ENCODE results near the gene CREB5.

CREB5 gene

GRCh38 chr7:28556025-28556424, 143.7 kb downstream of the CREB5 start:
- TF ChIP-seq, protein P1, sequence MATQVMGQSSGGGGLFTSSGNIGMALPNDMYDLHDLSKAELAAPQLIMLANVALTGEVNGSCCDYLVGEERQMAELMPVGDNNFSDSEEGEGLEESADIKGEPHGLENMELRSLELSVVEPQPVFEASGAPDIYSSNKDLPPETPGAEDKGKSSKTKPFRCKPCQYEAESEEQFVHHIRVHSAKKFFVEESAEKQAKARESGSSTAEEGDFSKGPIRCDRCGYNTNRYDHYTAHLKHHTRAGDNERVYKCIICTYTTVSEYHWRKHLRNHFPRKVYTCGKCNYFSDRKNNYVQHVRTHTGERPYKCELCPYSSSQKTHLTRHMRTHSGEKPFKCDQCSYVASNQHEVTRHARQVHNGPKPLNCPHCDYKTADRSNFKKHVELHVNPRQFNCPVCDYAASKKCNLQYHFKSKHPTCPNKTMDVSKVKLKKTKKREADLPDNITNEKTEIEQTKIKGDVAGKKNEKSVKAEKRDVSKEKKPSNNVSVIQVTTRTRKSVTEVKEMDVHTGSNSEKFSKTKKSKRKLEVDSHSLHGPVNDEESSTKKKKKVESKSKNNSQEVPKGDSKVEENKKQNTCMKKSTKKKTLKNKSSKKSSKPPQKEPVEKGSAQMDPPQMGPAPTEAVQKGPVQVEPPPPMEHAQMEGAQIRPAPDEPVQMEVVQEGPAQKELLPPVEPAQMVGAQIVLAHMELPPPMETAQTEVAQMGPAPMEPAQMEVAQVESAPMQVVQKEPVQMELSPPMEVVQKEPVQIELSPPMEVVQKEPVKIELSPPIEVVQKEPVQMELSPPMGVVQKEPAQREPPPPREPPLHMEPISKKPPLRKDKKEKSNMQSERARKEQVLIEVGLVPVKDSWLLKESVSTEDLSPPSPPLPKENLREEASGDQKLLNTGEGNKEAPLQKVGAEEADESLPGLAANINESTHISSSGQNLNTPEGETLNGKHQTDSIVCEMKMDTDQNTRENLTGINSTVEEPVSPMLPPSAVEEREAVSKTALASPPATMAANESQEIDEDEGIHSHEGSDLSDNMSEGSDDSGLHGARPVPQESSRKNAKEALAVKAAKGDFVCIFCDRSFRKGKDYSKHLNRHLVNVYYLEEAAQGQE (IDR thresholded peaks at IDR 0.05; ENCODE audit: insufficient read depth in 1 of 2, low read depth in 2 of 2, low read length in 2 of 2): no peak
- TF ChIP-seq TAF1 (IDR thresholded peaks at IDR 0.05; ENCODE audit: borderline replicate concordance, insufficient read depth, low read length): no peak
- no peak for TF ChIP-seq SIN3A (IDR thresholded peaks at IDR 0.05; ENCODE audit: borderline replicate concordance, insufficient read depth, low read length)
- TF ChIP-seq POLR2AphosphoS5 (IDR thresholded peaks at IDR 0.05; ENCODE audit: low read depth, low read length): no peak
- TF ChIP-seq FOXP2 (optimal IDR thresholded peaks at IDR 0.05; ENCODE audit: borderline replicate concordance, extremely low read depth, extremely low read length, insufficient read depth): no peak

DNA sequence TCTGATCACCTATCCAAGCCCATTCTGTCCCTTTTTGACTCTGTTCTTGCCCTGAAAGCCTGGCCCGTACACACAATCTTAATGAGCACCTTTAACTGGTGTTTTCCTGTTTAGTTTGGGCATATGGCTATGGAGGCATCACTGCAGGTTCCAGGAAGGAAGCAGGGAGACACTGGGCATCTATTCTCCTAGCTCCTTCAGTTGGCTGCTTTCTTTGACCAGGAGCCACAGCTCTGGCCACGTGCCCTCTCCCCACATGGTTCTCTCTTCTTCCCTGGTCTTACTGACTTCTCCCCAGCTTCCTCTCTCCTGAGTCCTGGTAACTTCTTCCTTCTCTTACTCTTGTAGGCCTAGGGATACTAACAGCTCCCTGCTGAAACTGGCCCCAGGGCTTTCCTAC, 144.4 kb downstream of the CREB5 start:
- TF ChIP-seq SIN3A (IDR thresholded peaks at IDR 0.05; ENCODE audit: borderline replicate concordance, insufficient read depth, low read length) (no peak), TAF1 (IDR thresholded peaks at IDR 0.05; ENCODE audit: borderline replicate concordance, insufficient read depth, low read length) (no peak), POLR2AphosphoS5 (IDR thresholded peaks at IDR 0.05; ENCODE audit: low read depth, low read length) (no peak), FOXP2 (optimal IDR thresholded peaks at IDR 0.05; ENCODE audit: borderline replicate concordance, extremely low read depth, extremely low read length, insufficient read depth) (no peak)
- TF ChIP-seq, protein P1 (IDR thresholded peaks at IDR 0.05; ENCODE audit: insufficient read depth in 1 of 2, low read depth in 2 of 2, low read length in 2 of 2): no peak

- TF ChIP-seq FOXP2 (optimal IDR thresholded peaks at IDR 0.05; ENCODE audit: borderline replicate concordance, extremely low read depth, extremely low read length, insufficient read depth): no peak
- TF ChIP-seq, protein P1 (IDR thresholded peaks at IDR 0.05; ENCODE audit: insufficient read depth in 1 of 2, low read depth in 2 of 2, low read length in 2 of 2): no peak
- TF ChIP-seq TAF1 (IDR thresholded peaks at IDR 0.05; ENCODE audit: borderline replicate concordance, insufficient read depth, low read length): no peak
- TF ChIP-seq SIN3A (IDR thresholded peaks at IDR 0.05; ENCODE audit: borderline replicate concordance, insufficient read depth, low read length): no peak
- no peak for TF ChIP-seq POLR2AphosphoS5 (IDR thresholded peaks at IDR 0.05; ENCODE audit: low read depth, low read length)
Observed at GRCh38 chr7:28558236-28558635, 145.9 kb downstream of the CREB5 start.

DNA sequence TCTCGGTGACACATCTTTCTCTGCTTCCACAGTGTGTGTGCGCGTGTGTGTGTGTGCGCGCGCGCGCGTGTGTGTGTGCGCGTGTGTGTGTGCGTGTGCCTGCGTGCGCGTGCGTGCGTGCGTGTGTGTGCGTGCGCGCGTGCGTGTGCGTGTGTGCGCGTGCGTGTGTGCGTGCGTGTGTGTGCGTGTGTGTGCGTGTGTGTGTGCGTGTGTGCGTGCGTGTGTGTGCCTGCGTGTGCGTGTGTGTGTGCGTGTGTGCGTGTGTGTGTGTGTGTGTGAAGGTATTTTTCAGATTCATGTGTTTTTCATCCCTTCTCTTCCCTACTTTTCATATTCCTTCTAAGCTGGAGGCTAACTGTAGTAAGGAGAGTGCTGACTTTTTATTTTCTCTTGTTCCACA, 148.4 kb downstream of the CREB5 start:
- TF ChIP-seq, protein P1 (IDR thresholded peaks at IDR 0.05; ENCODE audit: insufficient read depth in 1 of 2, low read depth in 2 of 2, low read length in 2 of 2): no peak
- TF ChIP-seq POLR2AphosphoS5 (IDR thresholded peaks at IDR 0.05; ENCODE audit: low read depth, low read length): no peak
- TF ChIP-seq FOXP2 (optimal IDR thresholded peaks at IDR 0.05; ENCODE audit: borderline replicate concordance, extremely low read depth, extremely low read length, insufficient read depth): no peak
- TF ChIP-seq SIN3A (IDR thresholded peaks at IDR 0.05; ENCODE audit: borderline replicate concordance, insufficient read depth, low read length): no peak
- TF ChIP-seq TAF1 (IDR thresholded peaks at IDR 0.05; ENCODE audit: borderline replicate concordance, insufficient read depth, low read length): no peak

DNA sequence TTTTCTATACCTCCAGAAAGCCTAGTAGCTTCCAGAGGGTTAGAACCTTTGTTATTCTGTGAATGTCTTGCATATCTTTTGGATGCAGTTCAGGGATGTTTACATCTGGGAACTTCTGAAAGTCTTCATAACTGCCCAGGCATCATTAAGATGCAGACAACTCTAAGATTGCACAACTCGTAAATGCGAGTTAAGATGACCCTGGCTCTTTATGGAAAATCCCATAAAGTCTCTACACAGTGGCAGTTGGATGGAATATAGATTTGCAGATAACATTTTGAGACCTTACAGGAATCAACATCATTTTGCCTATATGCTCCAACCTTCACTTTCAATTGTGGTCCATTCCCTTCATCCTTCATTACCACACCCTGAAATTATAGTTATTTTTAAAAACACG, 151.7 kb downstream of the CREB5 start:
- no peak for TF ChIP-seq SIN3A (IDR thresholded peaks at IDR 0.05; ENCODE audit: borderline replicate concordance, insufficient read depth, low read length)
- TF ChIP-seq, protein P1 (IDR thresholded peaks at IDR 0.05; ENCODE audit: insufficient read depth in 1 of 2, low read depth in 2 of 2, low read length in 2 of 2): no peak
- no peak for TF ChIP-seq POLR2AphosphoS5 (IDR thresholded peaks at IDR 0.05; ENCODE audit: low read depth, low read length)
- no peak for TF ChIP-seq TAF1 (IDR thresholded peaks at IDR 0.05; ENCODE audit: borderline replicate concordance, insufficient read depth, low read length)
- no peak for TF ChIP-seq FOXP2 (optimal IDR thresholded peaks at IDR 0.05; ENCODE audit: borderline replicate concordance, extremely low read depth, extremely low read length, insufficient read depth)
